HG02938 (cell line): ENCODE results near the gene KIF3B.
"Not testable (repeated sequence)": the region's sequence is repeated elsewhere in the genome, so short reads cannot be mapped to it uniquely, and the experiment has no call there.

Source experiments
- ATAC-seq: cut with Tn5 transposase; IDR thresholded peaks from one replicate; pipeline ENCODE4 v1.9.1; 2021; ENCODE audit warnings: mild to moderate bottlenecking, moderate library complexity; ENCODE audit not compliant: unreplicated experiment

Gene KIF3B

GRCh38 chr20:32382102-32382950 lies 104.9 kb downstream of the KIF3B start:
- no peak for ATAC-seq

GRCh38 chr20:32383441-32383840 lies 106.0 kb downstream of the KIF3B start:
- ATAC-seq: not testable (repeated sequence)
